ENCODE results near the gene RIPOR1.

Gene RIPOR1

DNA sequence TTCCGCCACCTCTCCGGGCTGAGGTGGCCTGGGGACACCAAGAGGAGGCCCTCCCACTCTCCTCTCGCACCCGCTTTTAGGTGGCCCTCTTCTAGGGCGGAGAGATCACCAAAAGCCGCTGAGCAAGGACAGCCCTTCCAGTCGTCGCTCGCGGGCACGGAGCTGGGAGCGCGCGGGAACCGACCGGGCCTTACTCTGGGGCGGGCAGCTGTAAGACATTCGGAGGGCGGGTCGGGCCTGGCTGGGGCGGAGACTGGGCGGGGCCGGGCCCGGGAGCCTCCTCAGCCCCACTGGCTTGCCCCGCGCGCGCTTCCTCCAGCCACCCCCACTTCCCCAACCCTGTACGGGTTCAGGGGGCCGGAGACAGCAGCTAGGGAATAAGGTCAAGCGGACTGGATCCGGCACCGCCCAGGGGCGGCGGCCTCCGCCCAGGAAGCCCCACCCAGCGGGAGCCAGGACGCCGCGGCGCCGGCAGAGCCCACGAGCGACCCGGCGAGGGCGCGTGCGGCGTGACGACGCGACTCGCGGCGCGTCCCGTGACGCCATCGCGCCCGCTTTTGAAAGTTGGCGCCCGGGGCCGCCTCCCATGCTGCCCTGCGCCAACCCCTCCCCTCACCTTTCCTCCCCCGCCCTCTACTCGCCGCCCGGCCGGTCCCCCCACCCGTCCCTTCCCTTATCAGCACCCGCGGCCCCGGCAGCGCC, 33.3 kb downstream of the RIPOR1 start:
- DNase-seq, result peak; percentile 99

DNA sequence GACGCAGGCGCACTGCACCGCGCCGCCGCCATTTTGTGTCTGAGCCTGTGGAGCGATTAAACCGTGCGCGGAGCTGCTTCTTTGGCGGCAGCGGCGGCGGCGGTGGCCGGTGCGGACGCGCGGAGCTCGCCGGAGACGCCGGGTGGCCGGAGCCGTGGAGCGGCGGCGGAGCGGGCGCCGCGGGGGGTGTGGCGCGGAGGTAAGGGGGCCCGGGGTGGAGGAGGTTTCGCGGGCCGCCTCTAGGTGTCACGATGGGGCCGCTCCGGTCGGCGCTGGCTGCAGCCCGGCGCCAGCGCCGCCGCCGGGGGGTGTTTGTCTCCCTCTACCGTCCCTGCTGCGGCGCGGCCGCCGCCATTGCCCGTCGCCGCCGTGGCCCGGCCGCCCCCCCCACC, 33.9 kb downstream of the RIPOR1 start, which contains the start of gene CTCF:
CTCF (plus strand) TSS at position 1 of the 392 bp plus-strand sequence. CDS start 48,307 bp downstream, outside the sequence.
- peak; percentile 86 for DNase-seq

DNA sequence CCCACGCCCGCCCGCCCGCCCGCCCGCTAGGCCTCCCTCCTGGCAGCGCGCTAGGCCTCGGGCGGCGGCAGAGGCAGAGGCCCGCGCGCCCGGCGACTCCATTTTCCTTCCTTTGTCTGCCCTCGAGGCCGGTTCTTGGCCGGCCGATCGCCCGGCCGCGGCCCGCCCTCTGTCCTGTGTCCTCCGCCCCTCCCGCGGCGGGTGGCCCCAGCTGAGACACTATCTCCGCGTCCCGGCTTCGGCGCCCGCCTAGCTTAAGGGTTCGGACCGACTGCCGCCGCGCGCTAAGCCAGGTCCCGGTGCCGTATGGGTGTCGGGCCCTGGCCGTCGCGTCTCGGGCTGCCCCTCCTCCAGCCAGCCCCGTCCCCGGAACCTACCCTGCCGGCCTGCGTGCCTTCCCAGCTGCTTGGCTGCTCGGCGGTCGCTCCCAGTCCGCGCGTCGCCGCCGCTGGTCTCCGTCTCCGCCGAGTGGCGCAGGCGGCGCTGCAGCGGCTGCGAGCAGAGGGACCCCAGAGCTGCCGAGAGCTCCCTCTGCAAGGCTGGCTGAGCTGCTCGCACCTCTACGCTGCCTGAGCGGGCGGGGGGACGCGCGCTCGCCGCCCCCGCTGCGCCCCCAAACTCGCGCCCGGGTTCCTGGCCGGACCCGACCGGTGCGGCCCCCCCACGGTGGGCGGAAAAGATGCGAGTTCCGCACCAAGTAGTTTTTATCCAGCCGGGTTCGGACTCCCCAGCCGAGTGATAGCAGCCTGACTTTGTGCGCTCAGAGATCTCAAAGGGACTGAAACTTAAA, 34.5 kb downstream of the RIPOR1 start:
- DNase-seq, result peak; percentile 63

DNA sequence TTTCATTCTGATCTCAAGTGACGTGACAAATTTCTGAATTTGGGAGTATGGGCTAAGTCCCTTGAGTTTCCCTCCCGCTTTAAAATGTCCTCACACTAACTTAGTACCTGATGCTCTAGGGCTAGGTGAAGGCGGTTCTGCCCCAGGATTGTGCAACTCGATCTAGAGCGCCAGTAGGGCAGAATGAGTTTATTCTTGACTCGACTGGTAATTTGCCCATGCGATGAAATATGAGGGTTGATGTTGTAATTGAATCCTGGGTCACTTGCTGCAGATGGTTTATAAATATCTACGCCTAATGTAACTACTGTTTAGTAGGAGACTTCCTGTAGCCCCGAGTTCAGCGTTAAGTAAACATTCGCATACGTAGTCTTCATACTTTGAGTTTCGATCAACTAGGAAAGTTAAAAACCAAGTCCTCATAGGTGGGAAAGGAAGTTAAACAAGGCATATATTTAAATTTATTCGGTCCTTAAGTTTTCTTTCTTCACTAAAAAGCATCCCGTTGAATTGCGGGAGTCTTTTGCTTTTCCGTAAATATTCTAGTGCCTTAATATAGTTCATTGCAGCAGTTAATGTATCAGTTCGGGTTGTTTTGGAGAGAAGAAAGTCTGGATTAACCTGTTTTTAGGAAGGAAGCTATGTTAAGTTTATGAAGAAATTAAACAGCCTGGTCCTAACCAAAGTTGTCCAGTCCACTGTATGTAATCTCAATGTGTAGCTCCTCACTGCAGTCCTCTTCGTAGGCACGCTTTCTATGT, 35.3 kb downstream of the RIPOR1 start:
- peak; percentile 64 for DNase-seq

DNA sequence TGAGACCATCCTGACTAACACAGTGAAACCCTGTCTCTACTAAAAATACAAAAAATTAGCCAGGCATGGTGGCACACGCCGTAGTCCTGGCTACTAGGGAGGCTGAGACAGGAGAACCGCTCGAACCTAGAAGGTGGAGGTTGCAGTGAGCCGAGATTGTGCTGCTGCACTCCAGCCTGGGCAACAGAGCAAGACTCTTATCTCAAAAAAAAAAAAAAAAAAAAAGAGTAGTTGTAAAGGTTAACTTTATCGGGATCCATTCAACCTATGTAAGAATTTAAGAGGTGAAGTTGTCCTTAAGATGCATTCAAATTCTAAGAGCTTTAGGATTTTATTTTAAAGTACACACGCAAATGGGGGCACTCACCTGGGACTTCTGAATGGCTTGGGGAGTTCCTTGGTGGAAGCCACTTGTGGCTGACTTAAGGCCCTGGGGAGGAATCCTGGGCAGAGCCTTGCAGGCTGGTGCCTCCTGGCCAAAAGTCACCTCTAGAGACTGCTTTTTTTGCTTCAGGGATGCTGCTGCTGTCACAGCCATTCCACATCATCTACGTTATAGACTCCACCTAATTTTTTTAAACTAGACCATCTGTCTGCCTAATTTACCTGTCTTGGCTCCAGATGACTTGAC, 37.0 kb downstream of the RIPOR1 start:
- DNase-seq, result no peak

DNA sequence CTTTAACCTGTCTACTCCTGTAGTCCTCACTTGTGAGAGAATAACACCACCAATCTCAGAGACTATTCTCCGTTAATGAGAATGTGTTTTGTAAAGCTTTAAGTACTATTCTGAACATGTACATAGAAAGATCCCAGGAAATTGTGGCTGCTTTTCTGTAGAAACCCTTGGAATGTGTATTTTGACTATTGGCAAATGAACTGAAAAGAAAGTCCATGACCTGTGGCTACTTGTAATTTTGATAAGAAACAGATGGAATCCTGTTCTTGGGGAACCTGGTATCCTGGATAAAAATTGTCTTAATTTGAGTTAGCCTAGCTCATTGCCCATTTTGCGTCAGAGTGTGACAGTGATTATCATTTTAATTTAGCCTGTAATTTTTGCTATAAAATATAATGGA, 42.8 kb downstream of the RIPOR1 start:
- DNase-seq, result peak; percentile 45

DNA sequence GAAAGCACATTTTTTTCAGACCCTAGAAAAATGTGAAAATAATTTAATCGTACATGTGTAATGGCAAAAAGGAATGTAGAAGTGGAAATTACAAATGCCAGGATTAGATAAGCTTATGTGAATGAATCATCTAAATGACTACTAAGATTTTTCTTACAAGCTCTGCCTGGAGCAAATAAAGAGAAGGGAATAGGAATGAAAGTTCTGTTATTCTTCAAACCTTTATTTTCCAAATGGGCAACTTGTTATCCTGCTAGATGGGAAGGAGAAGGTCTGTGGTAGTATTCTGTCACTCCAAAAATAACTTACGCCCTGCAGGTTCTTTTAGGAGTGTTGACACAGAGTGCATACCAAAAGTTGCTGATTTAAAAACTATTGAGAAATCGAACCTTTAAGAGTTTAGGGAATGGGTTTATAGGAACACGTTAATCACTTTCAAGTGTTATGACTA, 43.4 kb downstream of the RIPOR1 start:
- DNase-seq, result peak; percentile 71

DNA sequence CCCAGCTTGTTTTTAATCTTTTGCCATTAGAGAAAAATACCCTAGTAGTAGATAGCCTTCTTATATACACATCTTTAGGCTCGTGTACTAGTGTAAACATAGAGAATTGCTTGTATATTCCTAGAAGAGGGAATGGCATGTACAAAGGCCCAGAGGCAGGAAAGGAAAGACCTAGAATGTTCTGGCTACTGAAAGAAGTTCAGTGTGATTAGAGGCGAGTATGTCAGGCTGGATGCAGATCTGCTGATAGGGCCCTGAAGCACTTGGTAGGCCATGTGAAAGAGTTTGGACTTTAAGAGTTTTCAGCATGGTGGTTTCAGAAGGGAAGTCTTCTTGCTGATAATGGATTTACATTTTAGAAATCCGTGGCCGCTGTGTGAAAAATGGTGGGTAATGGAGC, 51.1 kb downstream of the RIPOR1 start:
- no peak for DNase-seq

DNA sequence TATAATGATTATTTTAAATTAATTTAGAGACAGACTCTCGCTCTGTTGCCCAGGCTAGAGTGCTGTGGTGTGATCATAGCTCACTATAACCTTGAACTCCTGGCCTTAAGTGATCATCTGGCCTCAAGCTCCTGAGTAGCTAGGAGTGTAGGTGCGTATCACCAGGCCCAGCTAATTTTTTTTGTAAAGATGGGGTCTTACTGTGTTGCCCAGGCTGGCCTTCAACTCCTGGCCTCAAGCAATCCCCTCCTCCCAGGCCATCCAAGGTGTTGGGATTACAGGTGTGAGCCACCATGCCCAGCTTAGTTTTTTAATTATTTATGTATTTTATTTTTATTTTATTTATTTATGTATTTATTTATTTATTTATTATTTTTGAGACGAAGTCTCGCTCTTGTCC, 51.6 kb downstream of the RIPOR1 start:
- DNase-seq, result no peak

DNA sequence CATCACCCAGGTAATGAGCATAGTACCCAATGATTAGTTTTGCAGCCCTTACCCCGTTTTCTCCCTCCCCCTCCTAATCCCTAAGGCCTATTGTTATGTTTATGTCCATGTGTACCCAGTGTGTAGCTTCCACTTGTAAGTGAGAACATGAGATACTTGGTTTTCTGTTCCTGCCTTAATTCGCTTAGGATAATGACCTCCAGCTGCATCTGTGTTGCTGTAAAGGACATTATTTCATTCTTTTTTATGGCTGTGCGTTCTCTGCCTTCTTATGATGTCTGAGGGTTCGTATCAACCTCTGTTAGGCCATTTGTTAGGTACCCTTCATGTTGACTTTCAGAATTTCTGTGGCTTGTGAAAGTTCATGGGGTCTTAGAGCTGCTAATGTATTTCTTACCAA, 64.7 kb downstream of the RIPOR1 start:
- DNase-seq, result no peak

DNA sequence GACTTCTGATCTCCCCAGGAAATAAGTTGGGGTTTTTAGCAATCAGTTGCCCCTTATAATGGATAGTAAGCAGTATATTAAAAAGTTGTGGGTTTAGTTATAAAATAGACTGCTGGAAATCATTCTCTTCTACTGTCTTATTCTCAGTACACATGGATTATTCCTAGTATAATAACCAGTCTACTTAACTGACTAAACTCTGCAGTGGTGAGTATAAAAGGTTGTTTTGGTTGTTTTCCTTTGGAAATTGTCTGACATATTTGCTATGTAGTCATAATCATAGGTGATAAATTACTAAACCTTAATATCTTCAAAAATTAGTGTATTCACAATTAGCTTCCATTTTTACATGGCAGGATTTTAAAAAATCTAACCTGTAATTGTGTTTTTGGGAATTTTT, 65.1 kb downstream of the RIPOR1 start:
- DNase-seq, result no peak

DNA sequence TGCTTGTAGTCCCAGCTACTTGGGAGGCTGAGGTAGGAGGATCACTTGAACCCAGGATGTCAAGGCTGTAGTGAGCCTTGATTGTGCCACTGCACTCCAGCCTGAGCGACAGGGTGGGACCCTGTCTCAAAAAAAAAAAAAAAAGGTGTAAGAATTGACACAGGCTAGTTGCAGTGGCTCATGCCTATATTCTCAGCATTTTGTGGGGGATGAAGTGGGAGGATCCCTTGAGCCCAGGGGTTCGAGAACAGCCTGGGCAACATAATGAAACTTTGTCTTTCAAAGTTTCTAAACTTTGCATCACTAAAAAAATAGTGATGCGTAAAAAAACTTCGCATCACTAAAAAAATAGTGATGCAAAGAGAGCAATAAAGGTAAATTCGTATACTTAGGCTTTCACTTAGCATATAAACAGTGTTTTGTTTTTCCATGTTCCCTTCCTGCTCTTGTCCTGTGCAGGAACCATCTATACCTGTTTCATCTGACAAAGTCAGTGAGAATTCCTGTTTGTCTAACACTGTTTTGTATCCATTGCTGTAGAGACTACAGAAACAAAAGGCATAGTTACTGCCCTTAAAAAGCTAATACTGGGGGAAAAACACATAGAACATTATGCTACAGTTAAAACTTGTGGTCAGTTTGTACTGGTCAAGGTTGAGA, 65.8 kb downstream of the RIPOR1 start:
- DNase-seq, result no peak

DNA sequence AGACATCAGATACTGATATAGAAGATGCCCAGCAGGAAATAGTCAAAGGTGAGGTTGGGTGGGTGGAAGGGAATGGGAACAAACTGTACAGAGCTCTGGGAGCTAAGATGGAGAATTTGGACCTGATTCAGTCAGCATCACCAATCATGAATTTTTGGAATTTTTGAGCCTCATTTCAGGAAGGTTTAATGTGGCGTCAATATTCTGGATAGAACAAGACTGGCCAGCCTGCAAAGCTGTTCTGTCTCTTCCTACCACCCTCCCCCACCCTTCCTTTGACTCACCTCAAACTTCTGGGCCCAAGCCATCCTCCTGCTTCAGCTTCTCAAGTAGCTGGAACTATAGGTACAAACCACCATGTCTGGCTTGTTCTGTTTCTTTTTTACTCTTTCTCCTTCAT, 66.3 kb downstream of the RIPOR1 start:
- DNase-seq, result peak; percentile 38
